ENCODE measurements around the gene CORO7.

Gene CORO7

GRCh38 chr16:4425378-4426020 is 9.1 kb upstream of the CORO7 start, which contains the start of gene DNAJA3:
TSS of gene DNAJA3 (plus strand) at chr16:4425868. CDS start at chr16:4425882, 14 bp downstream.
- Histone ChIP-seq H3K4me3 (ENCODE audit: low read depth, low read length) (peak within 1 kb of the TSS; percentile 89), H3K9me3 (ENCODE audit: severe bottlenecking) (no peaks in the 10 kb centered on the region), H3K36me3 (peaks cover 27% of the 10 kb centered on the region), H3K27ac (peak within 1 kb of the TSS; percentile 95), H3K27me3 (ENCODE audit: insufficient read depth, low read depth, severe bottlenecking) (no peaks in the 10 kb centered on the region)
- DNase-seq = peak; percentile 90
- TF ChIP-seq CTCF (IDR thresholded peaks at IDR 0.05; ENCODE audit: low read depth, low read length) = no peak

- Histone ChIP-seq H3K27me3 (ENCODE audit: insufficient read depth, low read depth, severe bottlenecking) (no peaks in the 10 kb centered on the region), H3K4me3 (ENCODE audit: low read depth, low read length) (no peak overlapping the region), H3K36me3 (no peaks in the 10 kb centered on the region), H3K9me3 (ENCODE audit: severe bottlenecking) (no peaks in the 10 kb centered on the region), H3K27ac (no peak overlapping the region)
- DNase-seq = no peak
- no peak for TF ChIP-seq CTCF (IDR thresholded peaks at IDR 0.05; ENCODE audit: low read depth, low read length)
Observed at GRCh38 chr16:4420505-4421105, 4.2 kb upstream of the CORO7 start.

- Histone ChIP-seq H3K36me3 (no peaks in the 10 kb centered on the region), H3K27me3 (ENCODE audit: insufficient read depth, low read depth, severe bottlenecking) (no peaks in the 10 kb centered on the region), H3K4me3 (ENCODE audit: low read depth, low read length) (no peak overlapping the region), H3K9me3 (ENCODE audit: severe bottlenecking) (no peaks in the 10 kb centered on the region), H3K27ac (no peak overlapping the region)
- no peak for TF ChIP-seq CTCF (IDR thresholded peaks at IDR 0.05; ENCODE audit: low read depth, low read length)
- DNase-seq = no peak
Observed at GRCh38 chr16:4419402-4419959, 3.1 kb upstream of the CORO7 start.

DNA sequence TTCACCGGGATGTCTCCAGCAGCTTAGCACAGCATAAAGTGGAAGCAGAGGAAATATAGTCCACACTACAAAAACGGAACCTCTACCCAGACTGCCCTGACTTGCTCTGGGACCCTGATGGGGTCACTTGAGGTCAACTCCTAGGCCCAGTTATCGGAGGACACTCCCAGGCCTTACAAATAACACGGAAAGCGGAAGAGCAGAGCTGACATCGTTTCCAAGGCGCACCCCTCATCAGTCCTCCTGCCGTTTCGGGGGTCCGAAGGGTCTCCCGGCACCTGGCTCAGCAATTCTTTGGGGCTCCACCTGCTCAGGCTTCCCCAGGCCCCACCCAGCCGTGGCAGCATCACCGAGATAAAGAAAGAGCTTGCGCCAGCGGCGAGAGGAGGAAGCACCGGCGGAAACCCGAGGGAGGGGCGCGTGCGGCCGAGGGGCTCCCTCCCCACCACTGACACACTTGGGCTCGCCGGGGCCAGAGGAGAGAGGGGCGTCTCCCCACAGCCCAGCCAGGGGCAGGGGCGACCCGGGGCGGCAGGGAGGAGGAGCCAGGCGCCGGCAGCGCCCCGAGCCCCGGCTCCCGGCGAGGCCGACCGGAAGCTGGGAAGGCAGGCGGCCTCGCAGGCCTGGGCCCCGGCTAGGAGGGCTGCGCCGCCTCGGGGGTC is 727 bp downstream of the CORO7 start:
- no peak for TF ChIP-seq CTCF (IDR thresholded peaks at IDR 0.05; ENCODE audit: low read depth, low read length)
- Histone ChIP-seq H3K27me3 (ENCODE audit: insufficient read depth, low read depth, severe bottlenecking) (no peaks in the 10 kb centered on the region), H3K9me3 (ENCODE audit: severe bottlenecking) (no peaks in the 10 kb centered on the region), H3K36me3 (peaks cover 2% of the 10 kb centered on the region), H3K27ac (peak overlapping the region; percentile 48; the same call in 1 of the 2 replicates), H3K4me3 (ENCODE audit: low read depth, low read length) (peak overlapping the region; percentile 83)
- peak; percentile 25 for DNase-seq

DNA sequence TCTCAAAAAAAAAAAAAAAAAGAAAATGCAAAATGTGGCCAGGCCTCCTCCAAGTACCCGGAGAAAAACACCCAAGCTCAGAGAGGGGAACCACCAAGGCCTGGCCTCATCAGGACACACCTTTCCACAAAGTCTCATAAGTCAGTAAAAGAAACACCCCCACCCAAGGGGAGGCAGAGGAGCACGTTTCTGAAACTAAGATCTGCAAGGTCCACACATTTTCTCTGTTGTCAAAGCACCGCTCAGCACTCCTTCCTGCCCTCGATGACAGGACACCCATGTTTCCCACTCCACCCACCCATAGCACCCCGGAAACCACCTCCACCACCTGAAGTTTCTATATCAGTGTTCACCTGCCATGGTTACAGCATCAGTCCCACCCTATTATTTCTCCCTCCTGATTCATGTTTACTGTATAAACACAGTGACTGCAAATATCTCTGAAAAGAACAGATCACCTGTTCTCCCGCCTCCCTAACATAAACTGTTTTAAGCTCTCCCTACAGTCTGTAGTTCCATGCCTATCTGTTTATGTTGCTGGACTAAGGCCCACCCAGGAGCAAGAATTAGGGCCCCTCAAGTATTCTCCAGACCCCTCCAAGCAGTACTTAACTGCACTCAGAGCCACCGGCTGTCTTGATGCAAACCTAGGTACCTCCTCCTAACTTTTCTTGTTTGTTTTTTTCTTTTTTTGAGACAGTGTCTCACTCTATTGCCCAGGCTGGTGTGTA is 2.0 kb downstream of the CORO7 start:
- DNase-seq = no peak
- no peaks in the 10 kb centered on the region for H3K9me3 ChIP-seq (ENCODE audit: severe bottlenecking)
- H3K36me3 ChIP-seq = peaks cover 2% of the 10 kb centered on the region
- H3K27me3 ChIP-seq (ENCODE audit: insufficient read depth, low read depth, severe bottlenecking) = no peaks in the 10 kb centered on the region
- no peak overlapping the region for H3K27ac ChIP-seq
- no peak overlapping the region for H3K4me3 ChIP-seq (ENCODE audit: low read depth, low read length)
- TF ChIP-seq CTCF (IDR thresholded peaks at IDR 0.05; ENCODE audit: low read depth, low read length) = no peak
